Activated naive CD8-positive, alpha-beta T cell treated with anti-CD3 and anti-CD28 coated beads, Interleukin-2, amount 50 U/mL, for 24 hours (primary cell): ENCODE measurements around the gene SNRNP70.

ENCODE experiments used
- ATAC-seq: fragments of 150-1000 bp; cut with Tn5 transposase; one replicate; pipeline ENCODE4 v1.10.0; 2021
- DNase-seq: peaks from one replicate; pipeline ENCODE4 v3.0.0; 2021
- H3K27ac Mint-ChIP-seq: one replicate; pipeline ENCODE4 v1.8.0; 2021; ENCODE audit warnings: mild to moderate bottlenecking, mixed read lengths
- H3K27me3 Mint-ChIP-seq: one replicate; pipeline ENCODE4 v1.8.0; 2021; ENCODE audit warnings: mixed read lengths
- H3K36me3 Mint-ChIP-seq: one replicate; pipeline ENCODE4 v1.8.0; 2021; ENCODE audit warnings: low read depth, mixed read lengths
- H3K4me1 Mint-ChIP-seq: one replicate; pipeline ENCODE4 v1.8.0; 2021; ENCODE audit warnings: mixed read lengths
- H3K4me3 Mint-ChIP-seq: one replicate; pipeline ENCODE4 v1.8.0; 2021; ENCODE audit warnings: mild to moderate bottlenecking, moderate library complexity, mixed read lengths
- H3K9me3 Mint-ChIP-seq: one replicate; pipeline ENCODE4 v1.8.0; 2021; ENCODE audit warnings: mixed read lengths

SNRNP70 gene

DNA sequence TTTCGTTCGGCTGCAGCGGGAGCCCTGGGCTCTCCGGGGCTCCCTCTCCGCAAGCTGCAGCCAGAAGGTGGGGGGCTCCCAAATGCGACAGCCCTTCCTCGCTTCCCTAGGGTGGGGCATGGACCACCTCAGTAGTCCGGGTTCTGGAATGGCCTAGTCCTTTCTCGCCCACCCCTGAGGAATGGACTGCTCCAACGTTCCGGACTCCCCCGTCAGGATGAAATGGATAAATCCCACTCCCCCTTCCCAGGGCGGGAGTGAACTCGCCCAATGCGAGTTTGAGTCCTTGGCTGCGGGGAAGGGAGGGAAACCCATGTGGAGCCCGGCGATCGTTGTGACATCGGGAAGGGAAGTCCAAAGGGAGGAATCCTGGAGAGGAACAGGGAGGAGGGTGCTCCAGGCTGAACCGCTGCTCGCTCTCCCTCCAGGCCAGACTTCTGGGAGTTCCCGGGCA, 64.4 kb downstream of the SNRNP70 start:
- no peaks in the 10 kb centered on the region for H3K9me3 Mint-ChIP-seq
- no peak overlapping the region for H3K27ac Mint-ChIP-seq
- peaks cover 83% of the 10 kb centered on the region for H3K27me3 Mint-ChIP-seq
- H3K36me3 Mint-ChIP-seq: no peaks in the 10 kb centered on the region
- no peak for DNase-seq
- H3K4me1 Mint-ChIP-seq: peaks cover 34% of the 10 kb centered on the region
- peak overlapping the region; percentile 75 for H3K4me3 Mint-ChIP-seq
- no peak for ATAC-seq

DNA sequence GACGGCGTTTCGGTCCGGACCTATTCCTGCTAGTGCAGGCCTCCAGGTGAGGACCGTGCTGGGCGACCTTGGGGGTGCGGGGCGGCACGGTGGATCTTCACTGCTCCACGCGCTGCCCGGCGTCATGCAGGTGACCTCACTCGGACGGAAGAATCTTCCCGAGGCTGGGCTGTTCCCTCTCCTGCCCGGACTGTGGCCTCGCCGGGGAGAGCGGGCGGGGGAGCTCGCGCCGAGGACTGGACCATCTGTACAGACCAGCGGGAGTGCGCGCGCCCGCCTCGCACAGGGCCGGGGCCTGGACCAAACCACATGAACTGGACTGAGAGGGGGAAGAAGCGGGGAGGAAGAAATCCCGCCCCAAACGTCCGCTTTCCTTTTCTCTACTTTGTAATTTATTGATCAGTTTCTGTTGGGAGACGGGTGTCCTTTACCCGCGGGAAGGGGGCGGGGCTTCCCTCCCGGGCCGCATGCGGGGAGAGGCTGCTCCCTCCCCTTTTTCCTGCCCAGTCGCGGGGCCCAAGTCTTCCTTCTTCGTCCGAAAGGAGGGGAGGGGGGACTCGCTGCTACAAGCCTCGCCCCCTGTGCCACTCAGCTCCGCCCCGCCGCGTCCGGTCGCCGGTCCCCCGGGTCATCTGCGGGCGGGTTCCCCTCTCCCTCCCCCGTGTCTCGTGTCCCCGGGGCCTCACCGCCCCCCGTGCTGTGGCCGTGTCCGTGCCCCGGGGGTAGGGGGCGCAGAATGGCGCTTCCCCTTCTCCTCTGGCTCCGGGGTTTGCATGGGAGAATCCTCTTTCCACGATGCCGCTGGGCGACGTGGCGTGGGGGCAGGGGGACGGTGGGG, 65.1 kb downstream of the SNRNP70 start:
- no peaks in the 10 kb centered on the region for H3K36me3 Mint-ChIP-seq
- H3K4me1 Mint-ChIP-seq: peaks cover 32% of the 10 kb centered on the region
- H3K27ac Mint-ChIP-seq: no peak overlapping the region
- H3K27me3 Mint-ChIP-seq: peaks cover 82% of the 10 kb centered on the region
- peak overlapping the region; percentile 75 for H3K4me3 Mint-ChIP-seq
- peak; percentile 13 for ATAC-seq
- no peaks in the 10 kb centered on the region for H3K9me3 Mint-ChIP-seq
- DNase-seq: peak; percentile 58

DNA sequence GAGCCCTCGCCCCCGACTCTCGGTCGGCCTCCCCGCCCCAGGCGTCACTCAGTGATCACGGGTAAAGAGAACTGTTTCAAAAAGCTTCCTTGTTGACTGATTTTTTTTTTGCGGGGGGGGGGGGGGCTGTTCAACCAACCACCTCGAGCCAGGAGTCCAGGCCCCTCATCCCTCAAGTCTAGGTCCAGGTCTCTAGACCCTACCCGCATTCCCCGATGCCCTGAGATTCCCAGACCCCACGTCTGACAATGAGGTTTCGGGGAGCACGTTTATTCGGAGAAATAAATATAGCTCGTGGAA, 65.6 kb downstream of the SNRNP70 start:
- Mint-ChIP-seq H3K36me3 (no peaks in the 10 kb centered on the region), H3K27ac (no peak overlapping the region), H3K4me1 (peaks cover 26% of the 10 kb centered on the region), H3K4me3 (peak overlapping the region; percentile 8), H3K9me3 (no peaks in the 10 kb centered on the region), H3K27me3 (peaks cover 83% of the 10 kb centered on the region)
- ATAC-seq (no peak), DNase-seq (no peak)

DNA sequence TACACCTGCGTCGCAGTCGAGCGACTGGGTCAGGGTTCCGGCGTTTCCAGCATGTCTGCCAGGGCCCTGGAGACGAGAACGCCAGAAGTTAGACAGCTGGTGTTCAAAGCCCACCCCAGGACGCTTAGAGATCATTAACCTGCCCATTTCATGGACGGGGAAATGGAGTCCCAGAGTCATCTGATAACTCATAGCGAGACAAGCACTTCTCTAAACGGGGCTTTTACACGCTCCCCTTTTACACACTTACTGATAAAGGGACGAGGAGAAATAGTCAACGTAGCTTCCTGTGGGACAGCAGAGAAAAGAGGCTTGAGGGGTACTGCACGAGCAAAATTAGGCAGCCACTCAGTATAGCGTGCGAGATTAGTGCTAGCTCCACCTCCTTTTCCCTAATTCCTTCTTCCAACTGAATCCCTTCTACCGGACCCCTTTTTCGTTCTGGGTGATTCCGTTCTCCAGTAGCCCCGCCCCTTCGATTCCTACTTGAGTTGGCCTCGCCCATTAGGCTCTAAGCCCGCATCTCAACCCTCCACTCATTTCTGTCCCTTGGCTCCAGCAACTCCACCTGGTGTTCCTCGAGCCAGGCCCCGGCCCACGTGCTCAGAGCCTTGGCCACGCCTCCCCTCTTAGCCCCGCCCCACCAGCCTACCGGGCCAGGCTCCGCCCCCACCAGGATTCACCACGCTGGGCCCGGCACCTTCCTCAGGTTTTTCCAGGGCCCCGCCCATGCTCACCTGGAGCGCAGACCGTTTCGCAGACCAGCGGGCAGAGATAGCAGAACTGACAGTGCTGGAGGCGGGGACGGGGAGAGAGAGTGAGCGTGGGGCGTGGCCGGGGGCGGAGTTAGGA, 66.2 kb downstream of the SNRNP70 start:
- peaks cover 84% of the 10 kb centered on the region for H3K27me3 Mint-ChIP-seq
- no peak for ATAC-seq
- H3K9me3 Mint-ChIP-seq: no peaks in the 10 kb centered on the region
- peaks cover 26% of the 10 kb centered on the region for H3K4me1 Mint-ChIP-seq
- no peak overlapping the region for H3K27ac Mint-ChIP-seq
- H3K4me3 Mint-ChIP-seq: peak overlapping the region; percentile 42
- no peaks in the 10 kb centered on the region for H3K36me3 Mint-ChIP-seq
- peak; percentile 51 for DNase-seq

DNA sequence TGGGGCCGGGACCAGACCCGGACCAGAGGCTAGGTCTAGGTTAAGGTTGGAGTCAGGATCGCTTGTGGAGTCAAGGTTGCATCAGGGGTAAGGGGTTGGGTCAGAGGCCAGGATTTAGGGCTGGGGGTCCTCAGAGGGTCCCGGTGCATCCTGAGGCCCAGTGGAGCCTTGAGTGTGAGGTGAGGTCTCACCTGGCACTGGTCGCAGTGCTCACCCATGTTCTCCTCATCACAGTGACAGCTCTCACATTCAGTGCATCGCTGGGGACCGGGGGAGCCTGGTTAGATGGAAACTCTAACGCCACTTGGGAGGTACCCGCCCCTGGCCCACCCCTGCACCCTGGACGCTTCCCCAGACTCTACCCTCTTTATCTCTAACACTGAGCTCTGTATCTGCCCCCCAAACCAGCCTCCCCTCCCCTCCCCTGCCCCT, 66.9 kb downstream of the SNRNP70 start:
- ATAC-seq: no peak
- Mint-ChIP-seq H3K27me3 (peaks cover 78% of the 10 kb centered on the region), H3K4me1 (peaks cover 26% of the 10 kb centered on the region), H3K4me3 (no peak overlapping the region), H3K9me3 (no peaks in the 10 kb centered on the region), H3K36me3 (no peaks in the 10 kb centered on the region), H3K27ac (no peak overlapping the region)
- no peak for DNase-seq

DNA sequence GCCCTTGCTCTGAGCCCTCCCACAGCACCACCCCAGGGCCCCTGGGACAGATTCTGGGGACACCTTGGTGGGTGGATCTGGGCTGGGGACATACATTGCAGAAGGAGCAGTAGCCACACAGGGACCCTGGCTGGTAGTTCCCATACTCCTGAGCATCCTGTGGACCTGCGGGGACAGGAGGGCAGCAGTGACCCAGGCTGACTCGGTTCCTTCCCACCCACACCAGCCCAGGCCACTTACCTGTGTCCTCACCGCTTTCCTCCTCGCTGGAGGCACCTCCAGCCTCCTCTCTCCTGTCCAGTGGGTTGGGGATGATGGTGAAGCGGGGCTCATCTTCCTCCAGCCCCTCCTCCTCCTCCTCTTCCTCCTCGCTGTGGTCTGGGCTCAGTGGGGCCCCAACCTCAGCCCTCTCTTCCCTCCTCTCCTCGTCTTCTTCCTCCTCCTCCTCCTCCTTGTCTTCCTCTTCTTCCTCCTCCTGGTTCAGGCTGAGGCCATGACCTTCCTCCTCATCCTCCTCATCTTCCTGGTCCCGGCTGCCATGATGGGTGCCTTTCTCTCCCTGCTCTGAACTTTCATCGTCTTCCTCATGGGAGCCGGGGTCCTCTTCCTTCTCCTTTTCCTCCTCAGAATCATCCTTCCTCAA, 68.0 kb downstream of the SNRNP70 start:
- ATAC-seq (no peak), DNase-seq (no peak)
- Mint-ChIP-seq H3K9me3 (no peaks in the 10 kb centered on the region), H3K27ac (peak overlapping the region; percentile 13), H3K4me3 (no peak overlapping the region), H3K36me3 (no peaks in the 10 kb centered on the region), H3K27me3 (peaks cover 79% of the 10 kb centered on the region), H3K4me1 (peaks cover 28% of the 10 kb centered on the region)

DNA sequence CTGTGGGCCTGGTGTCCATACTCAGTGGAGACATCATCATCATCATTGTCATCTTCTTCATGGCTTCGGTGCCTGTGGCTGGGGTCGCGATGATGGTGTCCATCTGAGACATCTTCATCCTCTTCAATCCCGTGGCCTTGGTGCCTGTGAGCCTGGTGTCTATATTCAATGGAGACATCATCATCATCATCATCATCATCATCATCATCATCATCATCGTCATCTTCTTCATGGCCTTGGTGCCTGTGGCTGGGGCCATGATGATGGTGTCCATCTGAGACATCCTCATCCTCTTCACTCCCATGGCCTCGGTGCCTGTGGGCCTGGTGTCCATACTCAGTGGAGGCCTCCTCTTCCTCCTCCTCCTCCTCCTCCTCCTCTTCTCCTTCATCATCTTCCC, 69.0 kb downstream of the SNRNP70 start:
- ATAC-seq (no peak), DNase-seq (no peak)
- Mint-ChIP-seq H3K27me3 (peaks cover 74% of the 10 kb centered on the region), H3K36me3 (no peaks in the 10 kb centered on the region), H3K4me1 (peaks cover 24% of the 10 kb centered on the region), H3K9me3 (no peaks in the 10 kb centered on the region), H3K4me3 (no peak overlapping the region), H3K27ac (no peak overlapping the region)

DNA sequence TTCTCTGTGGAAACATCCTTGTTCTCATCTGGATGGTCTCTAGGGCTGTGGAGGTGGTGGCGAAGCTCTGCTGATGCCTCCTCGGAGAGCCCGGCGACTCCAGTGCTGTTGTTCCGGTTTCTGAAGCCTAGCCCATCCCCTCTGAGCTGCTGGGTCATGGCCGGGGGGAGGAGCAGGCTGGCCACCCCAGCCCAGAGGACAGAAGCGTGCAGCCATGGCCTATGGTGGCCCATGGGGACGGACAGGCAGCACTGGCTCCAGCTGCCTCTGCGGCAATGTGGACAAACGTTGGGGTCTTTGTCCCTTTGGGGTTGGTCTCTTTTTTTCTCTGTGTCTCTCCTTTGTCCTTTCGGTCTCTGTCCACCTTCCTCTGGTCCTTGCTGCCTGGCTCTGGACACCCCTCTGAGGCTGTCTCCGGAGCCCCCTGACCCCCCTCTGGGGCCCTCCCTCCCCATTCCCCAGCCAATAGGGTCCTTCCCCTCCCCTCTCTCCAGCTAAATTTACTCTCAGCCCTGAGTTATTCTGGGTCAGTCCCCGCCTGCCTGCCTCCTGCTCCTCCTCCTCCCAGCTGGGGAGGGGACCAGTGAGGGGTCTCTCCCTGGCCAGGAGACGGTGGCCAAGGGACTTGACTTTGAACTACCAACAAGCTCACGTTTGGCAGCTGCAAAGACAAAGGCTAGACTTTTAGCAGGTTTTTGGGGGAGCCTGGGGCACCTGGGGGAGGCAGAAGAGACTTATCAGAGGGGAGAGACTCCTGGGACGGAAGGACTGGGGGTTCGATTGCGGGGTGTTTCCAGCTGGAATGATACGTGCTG, 70.0 kb downstream of the SNRNP70 start, which contains the start of gene HRC:
TSS of gene HRC (minus strand) at position 392 of the 815 bp plus-strand sequence. CDS start at position 233, 159 bp downstream.
- H3K36me3 Mint-ChIP-seq: no peaks in the 10 kb centered on the region
- no peak for ATAC-seq
- peaks cover 72% of the 10 kb centered on the region for H3K27me3 Mint-ChIP-seq
- peaks cover 16% of the 10 kb centered on the region for H3K4me1 Mint-ChIP-seq
- no peak within 1 kb of the TSS for H3K27ac Mint-ChIP-seq
- no peaks in the 10 kb centered on the region for H3K9me3 Mint-ChIP-seq
- H3K4me3 Mint-ChIP-seq: no peak within 1 kb of the TSS
- DNase-seq: no peak

DNA sequence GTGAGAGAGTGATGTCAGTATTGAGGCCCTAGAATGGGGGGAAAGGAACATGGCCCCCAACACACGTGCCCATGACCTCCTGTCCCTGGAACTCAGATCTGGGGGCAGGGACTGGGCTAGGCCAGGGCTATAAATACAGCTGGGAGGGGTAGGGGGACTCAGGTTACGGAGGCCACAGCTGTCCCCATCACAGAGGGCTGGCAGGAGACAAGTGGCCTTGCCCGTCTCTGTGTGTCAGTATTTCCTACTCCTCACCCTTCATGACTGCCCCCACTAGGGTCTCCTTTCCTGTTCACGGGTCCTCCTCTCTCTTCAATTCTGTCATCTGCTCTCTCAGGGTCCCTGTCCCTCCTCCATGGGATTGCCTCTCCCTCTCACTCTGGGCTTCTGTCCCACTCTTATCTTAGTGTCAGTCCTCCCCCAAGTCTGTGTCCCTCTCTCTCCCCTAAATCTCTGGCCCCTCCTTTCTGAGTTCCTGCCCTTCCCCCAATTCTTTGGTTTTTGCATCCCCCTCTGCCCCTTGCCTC, 70.6 kb downstream of the SNRNP70 start:
- DNase-seq: no peak
- H3K4me3 Mint-ChIP-seq: no peak overlapping the region

DNA sequence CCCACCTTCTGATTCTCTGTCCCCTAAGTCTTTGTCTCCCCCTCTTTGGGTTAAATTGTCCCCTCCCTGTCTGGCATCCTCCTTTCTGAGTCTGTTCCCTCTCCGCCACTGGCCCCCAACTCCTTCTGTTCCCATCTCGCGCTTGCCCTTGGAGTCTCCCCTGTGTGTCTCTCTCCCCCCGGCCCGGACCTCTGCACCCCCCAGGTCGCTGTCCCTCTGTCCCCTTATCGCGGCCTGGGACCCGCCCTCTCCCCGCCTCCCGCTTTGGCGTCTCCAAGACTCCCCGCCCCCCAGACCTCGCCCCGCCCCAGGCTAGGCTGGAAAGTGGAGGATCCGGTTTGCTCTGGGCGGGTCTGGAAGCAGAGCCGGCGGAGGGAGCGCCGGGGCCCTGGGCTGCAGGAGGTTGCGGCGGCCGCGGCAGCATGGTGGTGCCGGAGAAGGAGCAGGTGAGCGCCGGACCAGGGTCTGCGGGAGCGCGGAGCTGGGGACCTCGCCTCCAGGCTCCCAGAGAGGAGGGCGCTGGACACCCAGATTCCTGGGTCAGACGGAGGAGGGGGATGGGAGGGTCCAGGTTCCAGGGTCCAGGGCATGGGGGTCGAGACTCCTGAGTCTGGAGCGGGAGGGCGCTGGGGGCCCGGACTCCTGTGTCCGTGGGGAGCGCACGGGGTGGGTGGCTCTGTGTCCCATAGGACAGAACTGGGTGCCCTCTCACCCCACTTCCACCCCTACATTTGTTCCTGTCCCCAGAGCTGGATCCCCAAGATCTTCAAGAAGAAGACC, 72.4 kb downstream of the SNRNP70 start, which contains the start of gene TRPM4:
TSS of gene TRPM4 (plus strand) at position 348 of the 780 bp plus-strand sequence. CDS start at position 423, 75 bp downstream.
- Mint-ChIP-seq H3K36me3 (no peaks in the 10 kb centered on the region), H3K9me3 (no peaks in the 10 kb centered on the region), H3K27me3 (peaks cover 60% of the 10 kb centered on the region), H3K27ac (no peak within 1 kb of the TSS), H3K4me1 (peaks cover 5% of the 10 kb centered on the region), H3K4me3 (peak within 1 kb of the TSS; percentile 46)
- peak; percentile 67 for DNase-seq
- peak; percentile 51 for ATAC-seq

More for the DNA sequence above, 70.6 kb downstream of the SNRNP70 start:
- ATAC-seq: no peak
- peaks cover 13% of the 10 kb centered on the region for H3K4me1 Mint-ChIP-seq
- H3K36me3 Mint-ChIP-seq: no peaks in the 10 kb centered on the region
- H3K27ac Mint-ChIP-seq: no peak overlapping the region
- peaks cover 76% of the 10 kb centered on the region for H3K27me3 Mint-ChIP-seq
- no peaks in the 10 kb centered on the region for H3K9me3 Mint-ChIP-seq
